Measurements from ENCODE around the gene ZNF649. TPM values are rescaled to one million over a fixed set of nuclear protein-coding genes. Genes with fewer than 3 reads are reported as not detected.
A peak's percentile ranks its signal among the peaks of the same experiment; 100 is the strongest.
"Not testable (repeated sequence)": the region's sequence is repeated elsewhere in the genome, so short reads cannot be mapped to it uniquely, and the experiment has no call there.

ZNF649 gene
- total and polyA plus RNA-seq, 10 of the 15 experiments (the other 5 are each of a cell fraction or from before 2014, with no cell fraction given): 0.87 to 9.7 (median 4.7) TPM

DNA sequence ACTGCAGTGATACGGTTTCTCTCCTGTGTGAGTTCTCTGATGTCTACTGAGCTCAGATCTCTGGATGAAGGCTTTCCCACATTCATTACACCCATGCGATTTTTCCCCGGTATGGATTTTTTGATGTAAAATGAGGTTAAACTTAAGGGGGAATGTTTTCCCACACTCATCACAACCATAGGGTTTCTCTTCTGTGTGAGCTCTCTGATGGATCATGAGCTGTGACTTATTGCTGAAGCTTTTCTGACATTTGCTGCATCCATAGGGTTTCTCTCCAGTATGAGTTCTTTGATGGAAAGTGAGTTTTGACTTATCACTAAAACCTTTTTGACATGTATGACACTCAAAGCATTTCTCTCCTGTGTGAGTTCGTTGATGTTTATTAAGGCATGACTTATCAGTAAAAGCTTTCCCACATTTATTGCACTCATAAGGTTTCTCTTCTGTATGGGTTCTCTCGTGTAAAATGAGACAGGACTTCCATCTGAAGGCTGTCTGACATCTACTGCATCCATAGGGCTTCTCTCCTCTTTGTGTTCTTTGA, 10.6 kb upstream of the ZNF649 start:
- Histone ChIP-seq H3K4me3 (no peak overlapping the region), H3K9me3 (replicated peaks; ENCODE audit: control insufficient read depth, insufficient read depth, low read length) (peaks cover 23% of the 10 kb centered on the region), H3K36me3 (ENCODE audit: control insufficient read depth in 2 of 2, insufficient read depth in 2 of 2, low read length in 1 of 2) (no peaks in the 10 kb centered on the region), H2AFZ (ENCODE audit: control insufficient read depth, low read depth, low read length) (no peak overlapping the region), H4K20me1 (ENCODE audit: control insufficient read depth, insufficient read depth) (no peaks in the 10 kb centered on the region), H3K27ac (ENCODE audit: control insufficient read depth, insufficient read depth) (no peak overlapping the region), H3K9ac (ENCODE audit: control insufficient read depth, insufficient read depth, low read length) (no peak overlapping the region), H3K79me2 (ENCODE audit: control insufficient read depth, insufficient read depth, low read length) (no peaks in the 10 kb centered on the region), H3K4me1 (ENCODE audit: control insufficient read depth, insufficient read depth, low read length) (no peaks in the 10 kb centered on the region), H3K4me2 (ENCODE audit: control insufficient read depth, insufficient read depth) (no peak overlapping the region), H3K27me3 (replicated peaks in 1 of 2; ENCODE audit: control insufficient read depth in 2 of 2, insufficient read depth in 2 of 2, low read length in 1 of 2) (no peaks in the 10 kb centered on the region)
- DNase-seq (ENCODE audit: low read depth, low spot score) (no peak), ATAC-seq (no peak), FAIRE-seq (no peak)
- BruUV-seq (replicated peaks): no TSS peak
- ChIA-PET CTCF (interaction anchor here (0.5 kb wide), 1 partner anchor 325 kb away, joined by 4 read pairs; no protein-coding TSS in a partner anchor), SMC1A (ENCODE audit: uncharacterized antibody, unreplicated experiment) (no interaction called here), POLR2A (no interaction called here), RAD21 (ENCODE audit: unreplicated experiment) (no interaction called here)
- intact Hi-C loops (cut with micrococcal nuclease; ENCODE audit: unreplicated experiment): no loop called here
- TF ChIP-seq ATF3 (IDR thresholded peaks at IDR 0.05; ENCODE audit: borderline replicate concordance, extremely low read depth, low read depth, low read length): no peak
- TF ChIP-seq RFX5 (IDR thresholded peaks at IDR 0.05; ENCODE audit: low read depth, low read length): no peak
- no peak for TF ChIP-seq POLR2AphosphoS2 (IDR thresholded peaks at IDR 0.05; ENCODE audit: low read depth, low read length)
- TF ChIP-seq MEF2B (IDR thresholded peaks at IDR 0.05; ENCODE audit: partially characterized antibody, poor library complexity, severe bottlenecking): no peak
- TF ChIP-seq KLF5 (IDR thresholded peaks at IDR 0.05; ENCODE audit: partially characterized antibody): peak; percentile 26
- TF ChIP-seq IKZF1 (conservative IDR thresholded peaks at IDR 0.05): no peak
- no peak for TF ChIP-seq ZNF622 (IDR thresholded peaks at IDR 0.05)
- no peak for TF ChIP-seq NFYB (IDR thresholded peaks at IDR 0.05; ENCODE audit: insufficient read depth, low read depth, low read length)
- no peak for TF ChIP-seq CREB1 (IDR thresholded peaks at IDR 0.05; ENCODE audit: low read depth)
- peak; percentile 87 for TF ChIP-seq ZNF274 (IDR thresholded peaks at IDR 0.05; ENCODE audit: insufficient read depth, insufficient read length)
- TF ChIP-seq IKZF2 (IDR thresholded peaks at IDR 0.05): no peak
- TF ChIP-seq CBX5 (IDR thresholded peaks at IDR 0.05; ENCODE audit: low read depth): 0 out of 2 replicates have a peak, but pooled peaks have one; percentile 49
- 47% methylated on average over 5 of the region's 5 CpGs for whole genome bisulfite sequencing (ENCODE audit: insufficient coverage, insufficient replicate concordance, low lambda C conversion rate, missing lambda C conversion rate)
- in situ Hi-C loops (cut with MboI): no loop called here

- peaks cover 12% of the 10 kb centered on the region for H3K9me3 ChIP-seq (replicated peaks; ENCODE audit: control insufficient read depth, insufficient read depth, low read length)
- RAD21 ChIA-PET (ENCODE audit: unreplicated experiment); SMC1A ChIA-PET (ENCODE audit: uncharacterized antibody, unreplicated experiment); H3K4me1 ChIP-seq (ENCODE audit: control insufficient read depth, insufficient read depth, low read length); H4K20me1 ChIP-seq (ENCODE audit: control insufficient read depth, insufficient read depth); H3K4me3 ChIP-seq; H3K27ac ChIP-seq (ENCODE audit: control insufficient read depth, insufficient read depth); H3K4me2 ChIP-seq (ENCODE audit: control insufficient read depth, insufficient read depth); DNase-seq (ENCODE audit: low read depth, low spot score); intact Hi-C loops (cut with micrococcal nuclease; ENCODE audit: unreplicated experiment); H3K79me2 ChIP-seq (ENCODE audit: control insufficient read depth, insufficient read depth, low read length); in situ Hi-C loops (cut with MboI); CTCF ChIA-PET; ATAC-seq; BruUV-seq (replicated peaks); H2AFZ ChIP-seq (ENCODE audit: control insufficient read depth, low read depth, low read length); H3K27me3 ChIP-seq (replicated peaks in 1 of 2; ENCODE audit: control insufficient read depth in 2 of 2, insufficient read depth in 2 of 2, low read length in 1 of 2); H3K36me3 ChIP-seq (ENCODE audit: control insufficient read depth in 2 of 2, insufficient read depth in 2 of 2, low read length in 1 of 2); POLR2A ChIA-PET; FAIRE-seq; H3K9ac ChIP-seq (ENCODE audit: control insufficient read depth, insufficient read depth, low read length): not testable (repeated sequence)
- 65% methylated on average over 5 of the region's 5 CpGs for WGBS (ENCODE audit: insufficient coverage, insufficient replicate concordance, low lambda C conversion rate, missing lambda C conversion rate)
Measured at GRCh38 chr19:51907981-51908380, 3.2 kb upstream of the ZNF649 start.

GRCh38 chr19:51906108-51906507, 1.3 kb upstream of the ZNF649 start:
- ATAC-seq; intact Hi-C loops (cut with micrococcal nuclease; ENCODE audit: unreplicated experiment): not testable (repeated sequence)

More at GRCh38 chr19:51906108-51906507, 1.3 kb upstream of the ZNF649 start:
- BruUV-seq (replicated peaks); DNase-seq (ENCODE audit: low read depth, low spot score); CTCF ChIA-PET; POLR2A ChIA-PET; H3K27ac ChIP-seq (ENCODE audit: control insufficient read depth, insufficient read depth); H3K4me2 ChIP-seq (ENCODE audit: control insufficient read depth, insufficient read depth); FAIRE-seq; H3K27me3 ChIP-seq (replicated peaks in 1 of 2; ENCODE audit: control insufficient read depth in 2 of 2, insufficient read depth in 2 of 2, low read length in 1 of 2); RAD21 ChIA-PET (ENCODE audit: unreplicated experiment); H3K4me1 ChIP-seq (ENCODE audit: control insufficient read depth, insufficient read depth, low read length); in situ Hi-C loops (cut with MboI); H3K36me3 ChIP-seq (ENCODE audit: control insufficient read depth in 2 of 2, insufficient read depth in 2 of 2, low read length in 1 of 2); H3K4me3 ChIP-seq; H3K9ac ChIP-seq (ENCODE audit: control insufficient read depth, insufficient read depth, low read length); SMC1A ChIA-PET (ENCODE audit: uncharacterized antibody, unreplicated experiment); H3K79me2 ChIP-seq (ENCODE audit: control insufficient read depth, insufficient read depth, low read length); H2AFZ ChIP-seq (ENCODE audit: control insufficient read depth, low read depth, low read length); H4K20me1 ChIP-seq (ENCODE audit: control insufficient read depth, insufficient read depth): not testable (repeated sequence)
- 68% methylated on average over 9 of the region's 9 CpGs for WGBS (ENCODE audit: insufficient coverage, insufficient replicate concordance, low lambda C conversion rate, missing lambda C conversion rate)
- H3K9me3 ChIP-seq (replicated peaks; ENCODE audit: control insufficient read depth, insufficient read depth, low read length): peaks cover 24% of the 10 kb centered on the region
